GM19238 (cell line): ENCODE data around the gene C15orf62.

Experiments
- DNase-seq: peaks from one replicate; pipeline ENCODE4 v3.0.0; 2011; ENCODE audit warnings: low spot score; ENCODE audit not compliant: insufficient read length

C15orf62 gene

GRCh38 chr15:40769274-40770146 is at the start of gene C15orf62:
Gene C15orf62 (plus strand): TSS chr15:40769980. CDS start chr15:40770496, 516 bp downstream.
- peak; percentile 46 for DNase-seq

- DNase-seq = no peak
Measured at GRCh38 chr15:40721701-40722100, 48.1 kb upstream of the C15orf62 start.

- DNase-seq = no peak
Measured at GRCh38 chr15:40722354-40722753, 47.4 kb upstream of the C15orf62 start.

- no peak for DNase-seq
Measured at GRCh38 chr15:40722934-40723333, 46.8 kb upstream of the C15orf62 start.

- no peak for DNase-seq
Measured at GRCh38 chr15:40723919-40724318, 45.9 kb upstream of the C15orf62 start.

GRCh38 chr15:40731034-40731433 is 38.7 kb upstream of the C15orf62 start:
- no peak for DNase-seq

GRCh38 chr15:40736575-40736974 is 33.2 kb upstream of the C15orf62 start:
- no peak for DNase-seq

- no peak for DNase-seq
Measured at GRCh38 chr15:40737048-40737447, 32.7 kb upstream of the C15orf62 start.

- DNase-seq = no peak
Measured at GRCh38 chr15:40739047-40739446, 30.7 kb upstream of the C15orf62 start.

GRCh38 chr15:40739854-40740253 is 29.9 kb upstream of the C15orf62 start:
- DNase-seq = no peak

- DNase-seq = no peak
Measured at GRCh38 chr15:40743485-40743901, 26.3 kb upstream of the C15orf62 start.

- no peak for DNase-seq
Measured at GRCh38 chr15:40743921-40744814, 25.6 kb upstream of the C15orf62 start.

- no peak for DNase-seq
Measured at GRCh38 chr15:40744815-40745152, 25.0 kb upstream of the C15orf62 start.

GRCh38 chr15:40746916-40747418 is 22.8 kb upstream of the C15orf62 start:
- DNase-seq = no peak

GRCh38 chr15:40747685-40748631 is 21.8 kb upstream of the C15orf62 start:
- no peak for DNase-seq

GRCh38 chr15:40749151-40749630 is 20.6 kb upstream of the C15orf62 start:
- no peak for DNase-seq

GRCh38 chr15:40750885-40751284 is 18.9 kb upstream of the C15orf62 start:
- DNase-seq = no peak

GRCh38 chr15:40751745-40752144 is 18.0 kb upstream of the C15orf62 start:
- no peak for DNase-seq

- DNase-seq = no peak
Measured at GRCh38 chr15:40754574-40754882, 15.3 kb upstream of the C15orf62 start.

GRCh38 chr15:40754883-40755811 is 14.6 kb upstream of the C15orf62 start, which contains the start of gene RMDN3:
Gene RMDN3 (minus strand): TSS chr15:40755254. CDS start chr15:40754783, 471 bp downstream.
- DNase-seq = peak; percentile 89
